H1 (cell line): Measurements from ENCODE around the gene PIGM.

ENCODE experiments used
- CTCF ChIP-seq, 3 experiments: IDR thresholded peaks; 1 replicate in 2 of 3; 2 replicates in 1 of 3; pipeline versions ENCODE4 v1.5.1 to v1.6.1; 2011; ENCODE audit warnings: low read length in 3 of 3, mild to moderate bottlenecking in 3 of 3, inconsistent platforms in 2 of 3, low read depth in 1 of 3, moderate library complexity in 1 of 3; ENCODE audit not compliant: insufficient read depth in 1 of 3; ENCODE audit errors: control extremely low read depth in 1 of 3
- EGR1 ChIP-seq: IDR thresholded peaks from 2 replicates; pipeline ENCODE4 v1.6.1; 2011; ENCODE audit warnings: low read depth, low read length, borderline replicate concordance
- EZH2 ChIP-seq: fragments of 200-600 bp; sonication (generic); IDR thresholded peaks from 2 replicates; pipeline ENCODE4 v1.7.1; 2012; ENCODE audit warnings: low read depth, mild to moderate bottlenecking, moderate library complexity, low read length, inconsistent platforms; ENCODE audit not compliant: severe bottlenecking
- POLR2A ChIP-seq, 2 experiments: IDR thresholded peaks; 1 replicate in 1 of 2; 2 replicates in 1 of 2; pipeline ENCODE4 v1.6.1; 2011; ENCODE audit warnings: low read depth in 2 of 2, low read length in 2 of 2, mild to moderate bottlenecking in 2 of 2; ENCODE audit errors: control extremely low read depth in 1 of 2
- POLR2AphosphoS5 ChIP-seq: IDR thresholded peaks from 2 replicates; pipeline ENCODE4 v1.6.1; 2011; ENCODE audit warnings: low read depth, low read length
- TEAD4 ChIP-seq: IDR thresholded peaks from 2 replicates; pipeline ENCODE4 v1.6.1; 2012; ENCODE audit warnings: low read depth, low read length, inconsistent platforms, mixed read lengths

- no peak for TF ChIP-seq POLR2AphosphoS5
- no peak for TF ChIP-seq EZH2
- TF ChIP-seq CTCF (IDR thresholded peaks at IDR 0.05; ENCODE audit: control extremely low read depth in 1 of 3, insufficient read depth in 1 of 3, low read depth in 1 of 3, low read length in 3 of 3): no peak
- TF ChIP-seq EGR1: no peak
- no peak for TF ChIP-seq TEAD4
- TF ChIP-seq POLR2A (IDR thresholded peaks at IDR 0.05; ENCODE audit: control extremely low read depth in 1 of 2, low read depth in 2 of 2, low read length in 2 of 2): no peak
Observed at GRCh38 chr1:160076295-160076694, 44.5 kb upstream of the PIGM start.
